Kidney glomerular epithelial cell (primary cell): ENCODE results near the gene PEX11A.
"Not testable (repeated sequence)": the region's sequence is repeated elsewhere in the genome, so short reads cannot be mapped to it uniquely, and the experiment has no call there.

ENCODE experiments used
- DNase-seq: peaks from one replicate; lab custom pipeline; 2025; lab: John Stamatoyannopoulos, UW

PEX11A gene, protein sequence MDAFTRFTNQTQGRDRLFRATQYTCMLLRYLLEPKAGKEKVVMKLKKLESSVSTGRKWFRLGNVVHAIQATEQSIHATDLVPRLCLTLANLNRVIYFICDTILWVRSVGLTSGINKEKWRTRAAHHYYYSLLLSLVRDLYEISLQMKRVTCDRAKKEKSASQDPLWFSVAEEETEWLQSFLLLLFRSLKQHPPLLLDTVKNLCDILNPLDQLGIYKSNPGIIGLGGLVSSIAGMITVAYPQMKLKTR

DNA sequence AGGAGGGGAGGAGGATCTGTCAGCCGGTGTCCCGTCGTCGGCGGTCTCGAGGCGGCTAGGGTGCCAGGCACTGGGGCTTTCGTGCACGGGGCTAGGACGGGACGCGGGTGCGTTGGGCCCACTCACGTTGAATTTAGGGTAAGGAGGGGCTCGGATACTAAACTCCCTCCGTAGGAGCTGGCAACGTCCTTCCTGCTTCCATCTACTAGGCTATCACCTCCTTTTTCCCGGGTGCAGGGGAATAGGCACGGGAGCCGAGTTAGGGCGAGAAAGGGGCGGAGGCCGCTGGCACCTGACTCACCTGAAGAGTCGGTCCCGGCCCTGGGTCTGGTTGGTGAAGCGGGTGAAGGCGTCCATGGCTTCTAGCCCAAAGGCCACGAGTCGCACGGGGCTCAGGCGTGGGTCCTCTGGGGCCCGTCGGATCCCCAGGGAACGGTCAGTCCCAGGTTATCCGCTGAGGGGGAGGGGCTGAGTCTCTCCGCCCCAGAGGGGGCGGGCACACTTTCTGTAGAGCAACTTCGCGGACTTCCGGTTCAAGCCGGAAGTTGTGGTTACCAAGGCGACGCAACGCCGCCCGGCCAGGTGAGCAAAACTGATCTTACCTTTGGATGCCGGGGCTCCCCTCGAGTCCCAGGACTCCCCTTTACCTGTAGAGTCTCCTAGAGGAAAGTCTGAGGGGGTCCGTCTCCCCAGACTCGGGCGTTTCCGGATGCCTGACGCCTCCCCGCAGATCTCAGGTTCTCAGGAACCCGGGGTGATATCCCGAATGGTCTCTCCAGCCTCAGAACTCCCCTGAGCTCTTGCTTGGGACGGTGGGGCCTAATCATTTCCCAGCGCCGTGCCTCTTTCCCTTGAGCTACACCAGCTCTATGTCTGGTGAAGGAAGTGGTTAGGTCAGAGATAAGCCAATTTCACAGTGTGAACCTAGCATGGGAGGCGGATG is at the start of gene PEX11A, which contains the start of gene WDR93:
PEX11A (minus strand) TSS at position 479 of the 943 bp plus-strand sequence; CDS start at position 357, 122 bp downstream.
WDR93 (plus strand) TSS at position 536 of the 943 bp plus-strand sequence. CDS start 10,936 bp downstream, outside the sequence.
- DNase-seq: peak; percentile 73

DNA sequence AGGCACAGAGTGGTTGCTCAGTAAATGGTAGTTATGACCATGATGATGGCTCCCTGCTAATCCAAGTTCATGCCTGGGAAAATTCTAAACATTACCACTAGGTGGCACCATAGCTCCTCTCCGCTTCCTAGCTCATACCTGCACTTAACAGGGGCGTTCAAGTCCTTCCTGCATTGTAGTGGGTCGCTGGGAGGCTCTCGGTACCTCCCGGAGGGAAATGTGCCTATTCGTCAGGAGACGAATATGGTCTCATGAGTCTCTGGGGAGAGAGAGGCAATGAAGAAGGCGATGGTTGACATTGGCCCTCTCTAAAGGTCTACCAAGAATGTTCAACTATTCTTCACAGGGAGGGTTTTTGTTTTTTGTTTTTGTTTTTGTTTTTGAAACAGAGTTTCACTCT is 49.6 kb upstream of the PEX11A start:
- peak; percentile 78 for DNase-seq

DNA sequence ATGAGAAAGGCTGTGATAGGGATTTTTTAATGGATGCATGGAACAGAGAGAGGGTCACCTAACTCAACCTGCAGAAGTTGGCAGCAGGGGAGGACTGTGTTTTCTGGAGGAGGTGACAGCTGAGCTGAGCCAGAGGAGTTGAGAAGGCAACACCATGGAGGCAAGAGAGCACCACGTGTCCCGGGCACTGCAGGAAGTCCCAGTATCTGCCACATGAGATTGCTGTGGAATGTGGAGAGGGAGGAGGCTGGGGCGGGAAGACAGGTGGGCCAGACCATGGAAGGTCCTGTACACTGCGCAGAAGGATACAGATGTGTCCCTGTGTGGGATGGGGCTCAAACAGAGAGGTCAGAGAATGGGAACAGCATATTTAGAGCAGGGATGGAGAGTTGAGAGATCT is 45.2 kb upstream of the PEX11A start:
- no peak for DNase-seq

DNA sequence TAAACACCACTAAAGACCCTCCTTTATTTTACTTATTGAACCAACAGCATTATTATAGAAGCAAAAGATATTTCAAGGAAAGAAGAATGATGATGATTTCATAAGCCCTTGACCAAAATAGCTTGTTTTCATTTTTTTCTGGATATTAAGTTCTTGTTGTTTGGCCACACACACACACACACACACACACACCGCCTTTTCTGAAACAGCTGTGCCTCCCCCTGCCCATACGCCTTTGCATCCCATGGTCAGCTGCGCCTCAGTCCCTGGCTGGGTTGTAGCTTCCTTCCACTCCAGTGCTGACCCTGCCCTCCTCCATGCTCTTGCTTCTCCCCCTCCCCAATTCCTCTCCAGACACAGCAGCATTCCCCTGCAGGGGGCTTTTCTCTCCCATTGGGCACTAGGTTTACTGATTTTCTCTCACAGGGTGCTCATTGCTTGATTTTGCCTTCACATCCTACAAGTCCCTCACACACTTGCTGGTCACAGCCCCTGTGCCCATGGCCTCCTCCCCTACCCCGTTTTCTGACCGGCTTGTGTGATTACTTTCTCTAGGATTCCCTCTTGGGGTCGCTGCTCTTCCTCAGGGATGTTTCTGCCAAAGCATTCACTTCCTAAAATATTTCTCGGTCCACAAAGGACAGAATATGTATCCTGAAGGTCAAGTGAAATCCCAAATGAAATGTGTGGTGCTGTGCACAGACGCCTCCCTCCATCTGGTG is 42.1 kb upstream of the PEX11A start:
- no peak for DNase-seq

DNA sequence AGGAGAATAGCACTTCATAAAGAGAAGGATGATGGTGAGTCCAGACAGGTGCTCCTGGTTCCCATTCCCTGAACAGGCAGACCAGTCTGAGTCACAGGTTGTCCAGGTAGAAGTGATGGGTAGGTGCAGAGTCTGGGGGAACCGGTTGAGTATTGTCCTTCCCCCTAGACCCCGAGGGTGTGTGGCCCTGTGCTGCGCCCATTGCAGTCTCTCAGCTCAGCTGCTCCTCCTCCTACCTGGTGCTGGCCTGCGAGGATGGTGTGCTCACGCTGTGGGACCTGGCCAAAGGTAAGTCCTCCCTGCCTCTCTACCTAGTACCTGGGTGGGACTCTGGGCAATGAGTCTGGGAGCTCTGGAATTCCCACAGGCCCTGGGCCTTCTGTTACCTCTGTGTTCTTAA is 40.7 kb upstream of the PEX11A start:
- no peak for DNase-seq

DNA sequence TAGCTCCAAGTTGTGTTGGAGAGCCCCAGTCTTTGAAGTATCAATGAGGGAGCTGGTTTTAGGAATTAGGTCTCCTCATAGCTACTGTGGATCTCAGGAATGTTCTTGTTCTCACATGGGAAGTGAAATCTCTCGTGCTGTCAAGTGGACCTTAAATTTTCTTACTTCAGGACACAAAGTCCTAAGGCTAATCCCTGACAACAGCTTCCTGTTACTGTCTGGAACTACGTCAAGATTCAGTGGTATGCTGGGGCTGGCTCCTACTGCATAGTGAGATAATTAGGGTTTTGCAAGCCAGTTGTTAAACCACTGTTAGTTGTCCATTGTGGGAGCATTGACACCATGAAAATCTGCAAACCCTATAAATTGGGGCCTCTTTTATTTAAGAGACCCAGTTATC is 37.7 kb upstream of the PEX11A start:
- DNase-seq: no peak

DNA sequence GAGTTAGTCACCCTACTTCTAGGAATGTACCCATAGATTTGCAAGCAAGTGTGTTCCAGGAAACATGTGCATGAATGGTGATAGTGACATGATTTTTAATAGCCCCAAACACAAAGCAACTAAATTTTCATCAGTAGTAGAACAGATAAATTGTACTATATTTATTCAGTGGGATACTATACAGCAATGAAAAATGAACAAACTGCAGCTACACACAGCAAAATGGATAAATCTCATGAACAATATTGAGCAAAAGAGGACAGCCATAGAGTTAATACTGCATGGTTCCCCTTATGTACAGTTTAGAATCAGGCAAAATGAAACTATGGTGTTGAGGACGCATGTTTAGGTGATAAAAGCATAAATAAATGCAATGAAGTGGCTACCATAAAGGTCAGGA is 34.5 kb upstream of the PEX11A start:
- no peak for DNase-seq

DNA sequence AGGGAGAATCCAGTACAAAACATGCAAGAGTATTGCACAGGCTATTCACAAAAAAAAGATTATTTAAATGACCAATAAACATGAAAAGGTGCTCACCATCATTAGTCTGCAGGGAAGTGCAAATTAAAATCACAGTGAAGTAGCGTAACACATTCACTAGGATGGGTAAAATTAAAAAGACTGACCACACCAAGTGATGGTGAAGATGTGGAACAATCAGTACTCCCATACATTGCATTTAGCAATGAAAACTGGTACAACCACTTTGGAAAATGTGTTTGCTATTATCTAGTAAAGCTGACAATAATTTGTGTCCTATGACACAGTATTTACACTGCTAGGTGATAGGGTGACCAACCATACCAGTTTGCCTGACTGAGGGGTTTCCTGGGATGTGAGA is 34.1 kb upstream of the PEX11A start:
- no peak for DNase-seq

DNA sequence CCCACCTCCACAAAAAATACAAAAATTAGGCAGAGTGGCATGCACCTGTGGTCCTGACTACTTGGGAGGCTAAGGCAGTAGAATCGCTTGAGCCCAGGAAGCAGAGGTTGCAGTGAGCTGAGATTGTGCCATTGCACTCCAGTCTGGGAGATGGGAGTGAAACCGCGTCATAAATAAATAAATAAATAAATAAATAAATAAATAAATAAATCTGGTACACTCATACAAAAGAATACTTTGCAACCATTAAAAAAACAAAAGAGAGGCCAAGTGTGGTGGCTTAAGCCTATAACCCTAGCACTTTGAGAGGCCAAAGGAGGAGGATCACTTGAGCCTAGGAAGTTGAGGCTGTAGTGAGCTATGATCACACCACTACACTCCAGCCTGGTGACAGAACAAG is 32.5 kb upstream of the PEX11A start:
- no peak for DNase-seq

DNA sequence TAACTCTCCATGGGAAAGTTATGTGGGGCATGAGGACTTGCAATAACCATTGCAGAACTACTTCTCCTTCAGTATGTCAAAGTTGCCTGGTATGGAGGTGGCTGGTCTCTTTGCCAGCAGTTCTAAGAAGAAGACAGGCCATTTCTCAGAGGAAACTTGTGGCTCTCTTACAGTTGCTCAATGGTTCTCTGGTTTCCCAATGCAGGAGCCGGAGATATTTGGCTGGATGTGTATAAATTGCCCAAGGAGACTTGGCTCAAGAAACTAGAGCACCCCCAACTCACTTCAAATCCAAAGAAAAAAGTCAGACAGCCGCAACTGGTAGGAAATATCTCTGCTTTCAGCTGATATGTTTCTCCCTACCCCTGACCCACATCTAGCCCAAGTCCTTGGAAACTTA is 24.2 kb upstream of the PEX11A start:
- DNase-seq: no peak

DNA sequence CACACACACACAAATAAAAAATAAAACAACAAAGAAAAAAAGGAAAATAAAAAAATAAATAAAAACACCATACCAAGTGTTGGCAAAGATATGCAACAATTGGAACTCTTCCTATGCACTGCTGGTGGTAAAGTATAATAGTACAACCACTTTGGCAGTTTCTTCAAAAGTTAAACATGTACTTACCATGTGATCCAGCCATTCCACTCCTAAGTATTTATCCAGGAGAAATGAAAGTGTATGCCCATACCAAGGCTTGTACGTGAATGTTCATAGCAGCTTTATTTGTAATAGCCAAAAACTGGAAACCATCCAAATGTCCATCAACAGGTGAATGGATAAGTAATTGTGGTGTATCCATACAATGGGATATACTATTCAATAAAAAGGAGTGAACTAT is 17.0 kb upstream of the PEX11A start:
- DNase-seq: no peak

DNA sequence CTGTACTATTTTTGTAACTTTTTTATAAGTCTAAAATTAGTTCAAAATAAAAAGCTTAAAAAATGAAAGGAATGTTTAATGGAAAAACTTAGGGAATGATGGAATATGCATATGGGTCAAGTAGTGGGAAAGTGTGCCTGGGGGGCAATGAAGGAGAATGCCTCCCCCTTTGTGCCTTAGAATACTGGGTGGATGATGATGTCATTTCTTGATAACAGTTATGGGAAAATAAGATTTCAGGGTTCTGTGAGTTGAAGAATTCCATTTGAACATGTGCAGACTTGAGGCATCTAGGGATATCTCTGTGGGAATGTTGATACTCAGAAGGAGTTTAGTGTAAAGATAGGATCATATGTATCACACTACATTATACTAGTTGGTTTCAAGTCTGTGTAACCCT is 13.9 kb upstream of the PEX11A start:
- no peak for DNase-seq

DNA sequence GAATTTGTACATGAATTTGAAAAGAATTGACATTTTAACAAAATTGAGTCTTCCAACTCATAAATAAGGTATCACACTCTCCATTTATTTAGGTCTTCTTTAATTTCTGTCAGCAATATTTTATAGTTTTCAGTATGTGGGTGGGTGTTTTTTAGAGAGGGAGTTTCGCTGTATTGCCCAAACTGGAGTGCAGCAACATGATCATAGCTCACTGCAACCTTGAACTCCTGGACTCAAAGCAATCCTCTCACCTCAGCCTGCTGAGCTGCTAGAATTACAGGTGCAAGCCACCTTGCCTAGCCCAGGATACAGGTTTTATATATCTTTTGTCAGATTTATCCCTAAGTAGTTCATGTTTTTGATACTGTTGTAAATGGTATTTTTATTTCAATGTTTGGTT is 4.6 kb upstream of the PEX11A start:
- no peak for DNase-seq

DNA sequence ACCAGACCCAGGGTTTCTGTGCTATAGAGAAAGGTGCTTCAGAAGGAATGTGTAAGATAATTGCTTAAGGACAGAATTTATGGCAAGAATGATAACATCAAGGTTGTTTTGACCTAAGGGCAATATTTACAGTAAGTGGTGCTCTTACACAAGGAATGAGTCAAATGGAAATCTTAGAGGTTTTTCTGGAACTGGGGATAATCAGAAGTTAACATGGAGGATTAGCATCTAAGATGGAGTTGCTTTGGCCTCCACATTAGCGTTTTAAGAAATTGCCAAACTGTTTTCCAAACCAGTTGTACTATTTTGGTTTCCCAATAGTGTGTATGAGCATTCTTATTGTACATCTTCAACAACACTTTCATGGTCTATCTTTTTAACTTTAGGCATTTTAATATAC is 3.1 kb upstream of the PEX11A start:
- DNase-seq: no peak

DNA sequence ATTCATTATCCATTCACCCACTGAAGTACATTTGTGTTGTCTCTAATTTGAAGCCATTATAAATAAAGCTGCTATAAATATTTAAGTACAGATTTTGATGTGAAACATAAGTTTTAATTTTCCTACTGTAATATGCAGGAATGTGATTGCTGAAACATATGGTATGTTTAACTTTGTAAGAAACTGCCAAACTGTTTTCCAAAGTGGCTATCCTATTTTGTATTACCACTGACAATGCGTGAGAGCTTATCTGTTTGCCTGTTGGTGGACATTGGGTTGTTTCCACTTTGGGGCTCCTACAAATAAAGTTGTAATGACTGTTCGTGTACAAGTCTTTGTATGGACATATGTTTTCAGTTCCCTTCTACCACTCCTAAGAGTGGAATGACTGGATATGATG is 2.5 kb upstream of the PEX11A start:
- no peak for DNase-seq

DNA sequence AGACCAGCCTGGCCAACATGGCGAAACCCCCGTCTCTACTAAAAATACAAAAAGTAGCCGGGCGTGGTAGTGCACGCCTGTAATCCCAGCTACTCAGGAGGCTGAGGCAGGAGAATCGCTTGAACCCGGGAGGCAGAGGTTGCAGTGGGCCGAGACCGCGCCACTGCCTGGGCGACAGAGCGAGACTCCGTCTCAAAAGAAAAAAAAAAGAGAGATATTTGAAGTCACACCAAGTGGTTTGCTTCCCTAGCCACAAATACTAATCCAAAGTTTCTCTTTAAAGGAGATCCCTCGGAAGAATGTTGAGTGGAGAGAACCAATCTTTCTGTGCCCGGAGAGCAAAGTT is 651 bp downstream of the PEX11A start:
- not testable (repeated sequence) for DNase-seq

DNA sequence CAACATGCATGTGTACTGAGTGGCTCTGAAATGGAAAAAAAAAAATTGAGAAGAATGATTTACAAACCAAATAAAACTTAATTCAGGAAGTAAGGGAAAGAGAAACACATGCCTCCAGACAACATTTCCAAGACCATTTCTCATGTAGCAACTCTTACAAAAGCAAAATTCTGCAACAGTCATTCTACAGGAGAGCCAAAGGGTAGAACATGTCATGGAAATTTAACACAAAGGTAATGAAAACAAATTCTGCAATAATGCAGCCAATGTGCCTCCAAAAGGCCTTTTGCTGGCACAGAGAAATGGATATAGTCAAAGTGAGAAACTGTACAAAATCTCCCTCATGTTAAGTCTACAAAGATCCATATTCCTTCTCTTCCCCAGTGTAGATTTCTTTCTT is 4.0 kb downstream of the PEX11A start:
- no peak for DNase-seq

DNA sequence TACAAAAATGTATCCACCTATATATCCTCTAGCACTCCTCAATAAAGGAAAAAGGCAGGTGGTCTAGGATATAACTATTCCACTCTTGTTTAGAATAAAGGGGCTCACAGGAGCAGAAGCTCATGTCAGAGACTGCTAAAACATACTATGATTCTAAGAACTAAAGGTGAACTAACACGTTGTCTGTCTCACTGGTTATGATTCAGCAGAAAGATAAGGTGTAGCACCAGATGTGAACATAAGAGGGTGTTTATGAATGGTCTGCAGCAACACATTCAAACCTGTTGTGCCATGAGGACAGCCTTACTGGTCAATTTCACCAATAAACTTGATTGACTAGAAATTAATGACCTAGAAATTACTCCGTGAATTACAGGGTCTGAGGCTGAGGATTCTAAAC is 4.6 kb downstream of the PEX11A start:
- DNase-seq: no peak

DNA sequence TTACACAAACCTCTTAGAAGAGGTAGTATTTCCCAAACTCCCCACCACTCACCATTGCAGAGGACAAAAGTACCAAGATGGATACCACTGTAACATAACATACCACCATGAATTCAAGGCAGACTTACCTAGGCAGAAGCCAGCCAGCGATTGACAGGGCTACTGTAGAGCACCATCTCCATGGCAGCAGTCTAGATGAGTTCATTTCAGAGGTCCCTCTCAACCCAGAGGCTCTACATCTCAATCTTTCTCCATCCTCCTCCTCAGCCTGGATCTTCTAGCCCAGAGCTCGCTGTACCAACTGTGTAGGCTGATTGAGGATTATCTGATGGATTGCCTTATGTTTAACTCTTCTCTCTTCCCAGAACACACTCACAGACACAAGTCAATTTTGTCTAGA is 9.4 kb downstream of the PEX11A start:
- no peak for DNase-seq

DNA sequence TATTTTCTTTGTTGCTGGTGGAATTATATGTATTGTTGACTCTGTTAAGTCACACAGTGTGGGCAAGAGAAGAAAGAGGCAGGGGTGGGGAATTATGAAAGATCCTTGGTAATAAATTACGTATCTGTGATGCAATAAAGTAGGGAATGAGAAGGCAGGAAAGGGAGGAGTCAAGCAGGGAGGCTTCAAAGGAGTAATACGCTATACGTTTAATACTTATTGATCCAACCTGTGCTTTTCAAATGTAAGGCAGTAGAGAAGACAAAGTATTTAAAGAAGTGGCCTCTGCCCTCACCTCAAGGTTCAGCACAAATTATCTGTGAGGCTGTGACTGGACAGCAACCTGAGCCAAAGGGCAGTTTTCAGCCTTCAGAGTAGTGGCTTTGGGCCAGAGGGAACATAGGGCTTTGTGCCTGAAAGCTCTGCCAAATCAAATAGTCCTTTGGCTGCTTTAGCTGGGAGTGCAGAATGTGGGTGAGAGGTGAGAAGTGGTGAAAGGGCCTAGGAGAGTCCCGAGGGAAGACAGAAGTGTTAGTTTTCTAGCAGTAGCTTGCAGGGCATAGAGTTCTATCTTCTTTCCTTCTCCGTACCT is 10.2 kb downstream of the PEX11A start:
- DNase-seq: no peak

DNA sequence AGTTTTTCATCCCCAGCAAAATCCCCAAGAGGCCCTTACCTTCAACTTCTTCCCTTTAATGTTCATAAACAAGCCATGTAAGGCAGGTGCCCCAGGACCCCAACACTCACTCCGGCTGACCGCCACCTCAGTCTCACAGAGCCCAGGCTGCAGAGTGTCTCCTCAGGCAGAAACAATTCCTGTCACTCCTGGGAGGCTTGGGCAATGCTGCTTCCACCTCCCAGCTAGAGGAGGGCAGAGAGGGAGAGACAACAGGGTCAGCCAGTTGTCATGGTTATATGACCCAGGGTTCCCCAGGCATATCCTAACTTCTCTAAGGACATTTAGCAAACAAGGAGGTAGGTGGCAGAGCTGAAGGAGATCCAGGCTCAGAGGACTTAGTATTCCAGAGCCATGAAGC is 11.3 kb downstream of the PEX11A start, which contains the start of gene PLIN1:
PLIN1 (minus strand) TSS at position 156 of the 400 bp plus-strand sequence. CDS start 1,878 bp downstream, outside the sequence.
- DNase-seq: no peak

DNA sequence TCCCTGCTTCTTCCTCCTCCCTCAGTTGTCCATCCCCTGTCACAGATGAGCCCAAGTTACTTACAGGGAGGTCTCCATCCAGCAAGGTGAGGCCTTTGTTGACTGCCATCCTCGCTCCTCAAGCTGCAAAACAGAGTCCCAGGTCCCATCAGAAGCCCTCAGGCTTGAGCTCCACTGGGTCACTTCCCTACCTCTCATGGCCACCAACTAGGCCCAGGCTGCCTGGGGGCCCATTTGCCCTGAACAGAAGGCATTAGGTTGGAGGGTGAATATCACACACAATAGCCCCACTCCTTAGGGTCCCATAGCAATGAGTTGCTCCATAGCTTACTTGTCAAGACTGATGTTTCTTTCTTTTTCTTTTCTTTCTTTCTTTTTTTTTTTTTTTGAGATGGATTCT is 13.2 kb downstream of the PEX11A start:
- no peak for DNase-seq
